ENCODE results near the gene FCF1.

GRCh38 chr14:74683406-74683805, 29.5 kb upstream of the FCF1 start:
- TF ChIP-seq CTCF (IDR thresholded peaks at IDR 0.05), result no peak
- TF ChIP-seq, protein P1, sequence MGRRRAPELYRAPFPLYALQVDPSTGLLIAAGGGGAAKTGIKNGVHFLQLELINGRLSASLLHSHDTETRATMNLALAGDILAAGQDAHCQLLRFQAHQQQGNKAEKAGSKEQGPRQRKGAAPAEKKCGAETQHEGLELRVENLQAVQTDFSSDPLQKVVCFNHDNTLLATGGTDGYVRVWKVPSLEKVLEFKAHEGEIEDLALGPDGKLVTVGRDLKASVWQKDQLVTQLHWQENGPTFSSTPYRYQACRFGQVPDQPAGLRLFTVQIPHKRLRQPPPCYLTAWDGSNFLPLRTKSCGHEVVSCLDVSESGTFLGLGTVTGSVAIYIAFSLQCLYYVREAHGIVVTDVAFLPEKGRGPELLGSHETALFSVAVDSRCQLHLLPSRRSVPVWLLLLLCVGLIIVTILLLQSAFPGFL (CRISPR knock-in tag; IDR thresholded peaks at IDR 0.05; ENCODE audit: borderline replicate concordance), result no peak
